ENCODE measurements around the gene PRKAG2. TPM values are rescaled to one million over a fixed set of nuclear protein-coding genes. Genes with fewer than 3 reads are reported as not detected.

The PRKAG2 gene
- total RNA-seq, 1 experiment from 2014 or later = 23.9 TPM

DNA sequence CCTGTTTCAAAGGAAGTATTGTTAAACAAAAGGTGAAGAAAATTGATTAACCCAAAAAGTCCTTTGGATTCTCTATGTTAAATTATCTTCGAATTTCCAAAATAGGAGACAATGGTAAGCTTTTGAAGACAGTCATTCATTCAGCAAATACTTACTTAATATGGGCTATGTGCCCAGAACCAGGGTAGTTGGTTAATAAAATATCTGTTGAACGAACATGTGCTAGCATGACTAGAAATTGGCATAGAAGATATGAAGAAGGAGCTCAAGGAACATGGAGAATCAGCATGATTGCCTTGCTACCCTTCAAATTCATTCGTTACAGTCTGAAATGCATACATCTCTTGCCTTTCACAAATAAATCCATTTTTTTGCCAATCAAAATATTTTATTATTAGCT is 234.2 kb downstream of the PRKAG2 start:
- no peak for ATAC-seq
- TF ChIP-seq EZH2phosphoT487 (IDR thresholded peaks at IDR 0.05; ENCODE audit: borderline replicate concordance, low read length) = no peak
- no peak for TF ChIP-seq EZH2 (IDR thresholded peaks at IDR 0.05; ENCODE audit: low read length, unreplicated experiment)
- TF ChIP-seq, protein P1, sequence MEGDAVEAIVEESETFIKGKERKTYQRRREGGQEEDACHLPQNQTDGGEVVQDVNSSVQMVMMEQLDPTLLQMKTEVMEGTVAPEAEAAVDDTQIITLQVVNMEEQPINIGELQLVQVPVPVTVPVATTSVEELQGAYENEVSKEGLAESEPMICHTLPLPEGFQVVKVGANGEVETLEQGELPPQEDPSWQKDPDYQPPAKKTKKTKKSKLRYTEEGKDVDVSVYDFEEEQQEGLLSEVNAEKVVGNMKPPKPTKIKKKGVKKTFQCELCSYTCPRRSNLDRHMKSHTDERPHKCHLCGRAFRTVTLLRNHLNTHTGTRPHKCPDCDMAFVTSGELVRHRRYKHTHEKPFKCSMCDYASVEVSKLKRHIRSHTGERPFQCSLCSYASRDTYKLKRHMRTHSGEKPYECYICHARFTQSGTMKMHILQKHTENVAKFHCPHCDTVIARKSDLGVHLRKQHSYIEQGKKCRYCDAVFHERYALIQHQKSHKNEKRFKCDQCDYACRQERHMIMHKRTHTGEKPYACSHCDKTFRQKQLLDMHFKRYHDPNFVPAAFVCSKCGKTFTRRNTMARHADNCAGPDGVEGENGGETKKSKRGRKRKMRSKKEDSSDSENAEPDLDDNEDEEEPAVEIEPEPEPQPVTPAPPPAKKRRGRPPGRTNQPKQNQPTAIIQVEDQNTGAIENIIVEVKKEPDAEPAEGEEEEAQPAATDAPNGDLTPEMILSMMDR (conservative IDR thresholded peaks at IDR 0.05; ENCODE audit: low read depth, low read length) = no peak
- DNase-seq = no peak

DNA sequence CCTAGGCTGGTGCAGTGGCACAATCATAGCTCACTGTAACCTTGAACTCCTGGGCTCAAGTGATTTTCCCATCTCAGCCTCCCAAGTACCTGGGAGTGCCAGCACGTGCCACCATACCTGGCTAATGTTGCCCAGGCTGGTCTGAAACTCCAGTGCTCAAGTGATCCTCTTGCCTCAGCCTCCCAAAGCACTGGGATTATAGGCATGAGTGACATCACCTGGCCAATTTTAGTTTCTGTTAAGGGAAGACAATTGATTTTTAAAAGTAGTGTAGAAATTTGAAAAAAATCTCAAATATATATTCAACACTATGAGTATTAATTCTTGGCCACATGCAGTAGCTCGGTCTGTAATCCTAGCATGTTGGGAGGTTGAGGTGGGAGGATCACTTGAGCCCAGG is 235.3 kb downstream of the PRKAG2 start:
- Histone ChIP-seq H2AFZ (ENCODE audit: low read length) (no peak overlapping the region), H3K79me2 (ENCODE audit: low read length) (no peaks in the 10 kb centered on the region), H4K20me1 (ENCODE audit: low read length) (no peaks in the 10 kb centered on the region), H3F3A (ENCODE audit: low read length, unreplicated experiment) (no peaks in the 10 kb centered on the region), H3K27ac (ENCODE audit: low read length) (no peak overlapping the region), H3K27me3 (ENCODE audit: low read length) (no peaks in the 10 kb centered on the region), H3K9me3 (ENCODE audit: low read length) (no peaks in the 10 kb centered on the region), H3K9ac (ENCODE audit: low read length) (no peak overlapping the region), H3K36me3 (ENCODE audit: low read depth, low read length) (peaks cover 4% of the 10 kb centered on the region; the same call in 1 of the 2 replicates), H3K4me3 (ENCODE audit: low read length) (no peak overlapping the region), H3K4me1 (ENCODE audit: insufficient read depth, low read length) (no peaks in the 10 kb centered on the region), H3K9me2 (replicated peaks; ENCODE audit: low read length) (no peaks in the 10 kb centered on the region), H3K4me2 (ENCODE audit: low read length) (no peak overlapping the region)
- intact Hi-C loops (cut with micrococcal nuclease) = no loop called here
- CTCF ChIA-PET = no interaction called here
- DNase-seq = no peak
- no peak for ATAC-seq
- no TSS peak for BruUV-seq (replicated peaks)
- POLR2A ChIA-PET (ENCODE audit: unreplicated experiment) = no interaction called here
- TF ChIP-seq, protein P1 (conservative IDR thresholded peaks at IDR 0.05; ENCODE audit: low read depth, low read length) = no peak
- no peak for TF ChIP-seq EZH2phosphoT487 (IDR thresholded peaks at IDR 0.05; ENCODE audit: borderline replicate concordance, low read length)
- TF ChIP-seq EZH2 (IDR thresholded peaks at IDR 0.05; ENCODE audit: low read length, unreplicated experiment) = no peak

More for the DNA sequence above, 234.2 kb downstream of the PRKAG2 start:
- H3K9me2 ChIP-seq (replicated peaks; ENCODE audit: low read length) = no peaks in the 10 kb centered on the region
- H3K4me1 ChIP-seq (ENCODE audit: insufficient read depth, low read length) = peaks cover 4% of the 10 kb centered on the region
- CTCF ChIA-PET = no interaction called here
- no TSS peak for BruUV-seq (replicated peaks)
- POLR2A ChIA-PET (ENCODE audit: unreplicated experiment) = interaction anchor here (0.6 kb wide), 1 partner anchor 67 kb away, joined by 5 read pairs; no protein-coding TSS in a partner anchor
- no peaks in the 10 kb centered on the region for H3F3A ChIP-seq (ENCODE audit: low read length, unreplicated experiment)
- H3K9me3 ChIP-seq (ENCODE audit: low read length) = no peaks in the 10 kb centered on the region
- no peak overlapping the region for H3K4me3 ChIP-seq (ENCODE audit: low read length)
- H3K79me2 ChIP-seq (ENCODE audit: low read length) = no peaks in the 10 kb centered on the region
- intact Hi-C loops (cut with micrococcal nuclease) = no loop called here
- H3K36me3 ChIP-seq (ENCODE audit: low read depth, low read length) = peaks cover 4% of the 10 kb centered on the region; the same call in 1 of the 2 replicates
- no peak overlapping the region for H3K4me2 ChIP-seq (ENCODE audit: low read length)
- no peak overlapping the region for H2AFZ ChIP-seq (ENCODE audit: low read length)
- H3K9ac ChIP-seq (ENCODE audit: low read length) = no peak overlapping the region
- no peak overlapping the region for H3K27ac ChIP-seq (ENCODE audit: low read length)
- H4K20me1 ChIP-seq (ENCODE audit: low read length) = no peaks in the 10 kb centered on the region
- H3K27me3 ChIP-seq (ENCODE audit: low read length) = no peaks in the 10 kb centered on the region

DNA sequence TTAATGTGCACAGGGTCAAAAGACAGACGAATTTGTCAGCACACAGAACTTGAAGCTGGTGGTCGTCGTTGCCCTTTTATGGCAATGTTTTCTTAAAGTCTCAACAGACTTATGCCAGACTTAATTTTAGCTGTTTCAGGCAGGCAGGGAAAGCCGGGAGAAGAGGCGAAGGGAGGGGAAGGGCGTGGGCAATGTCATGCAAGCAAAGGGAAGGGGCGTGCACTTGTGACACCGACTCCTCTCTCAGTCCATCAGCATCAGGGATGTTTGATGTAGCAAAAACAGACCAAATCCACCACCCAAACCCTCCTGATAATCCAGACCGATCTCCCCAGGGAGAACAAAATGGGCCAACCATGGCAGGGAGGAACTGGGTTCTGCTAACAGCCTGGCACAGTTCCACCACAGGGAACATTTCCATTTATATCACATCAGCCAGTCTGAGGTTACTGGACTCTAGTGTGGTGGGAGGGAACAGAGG is 239.1 kb downstream of the PRKAG2 start:
- no peaks in the 10 kb centered on the region for H3K9me3 ChIP-seq (ENCODE audit: low read length)
- no peaks in the 10 kb centered on the region for H3K79me2 ChIP-seq (ENCODE audit: low read length)
- H3K4me2 ChIP-seq (ENCODE audit: low read length) = no peak overlapping the region
- no peak overlapping the region for H3K27ac ChIP-seq (ENCODE audit: low read length)
- H3K9me2 ChIP-seq (replicated peaks; ENCODE audit: low read length) = no peaks in the 10 kb centered on the region
- no peak overlapping the region for H3K9ac ChIP-seq (ENCODE audit: low read length)
- peaks cover 13% of the 10 kb centered on the region for H3K4me1 ChIP-seq (ENCODE audit: insufficient read depth, low read length)
- ATAC-seq = no peak
- no peak overlapping the region for H3K4me3 ChIP-seq (ENCODE audit: low read length)
- no peaks in the 10 kb centered on the region for H4K20me1 ChIP-seq (ENCODE audit: low read length)
- H3K36me3 ChIP-seq (ENCODE audit: low read depth, low read length) = no peaks in the 10 kb centered on the region
- intact Hi-C loops (cut with micrococcal nuclease) = no loop called here
- no peak overlapping the region for H2AFZ ChIP-seq (ENCODE audit: low read length)
- BruUV-seq (replicated peaks) = no TSS peak
- POLR2A ChIA-PET (ENCODE audit: unreplicated experiment) = no interaction called here
- TF ChIP-seq EZH2 (IDR thresholded peaks at IDR 0.05; ENCODE audit: low read length, unreplicated experiment) (no peak), EZH2phosphoT487 (IDR thresholded peaks at IDR 0.05; ENCODE audit: borderline replicate concordance, low read length) (no peak)
- TF ChIP-seq, protein P1 (conservative IDR thresholded peaks at IDR 0.05; ENCODE audit: low read depth, low read length) = no peak
- H3F3A ChIP-seq (ENCODE audit: low read length, unreplicated experiment) = no peaks in the 10 kb centered on the region
- no peaks in the 10 kb centered on the region for H3K27me3 ChIP-seq (ENCODE audit: low read length)
- CTCF ChIA-PET = interaction anchor here (0.5 kb wide), 1 partner anchor 77 kb away, joined by 4 read pairs; no protein-coding TSS in a partner anchor
- no peak for DNase-seq

Measured in PC-3 (cell line).